HCT116 (cell line): Measurements from ENCODE around the gene PDSS2. TPM values are rescaled to one million over a fixed set of nuclear protein-coding genes. Genes with fewer than 3 reads are reported as not detected.

Source experiments
- ATAC-seq: fragments of 200-7000 bp; cut with Tn5 transposase; 2 replicates; pipeline ENCODE4 v1.9.1; 2020; ENCODE audit warnings: mild to moderate bottlenecking, moderate library complexity
- BruUV-seq: library from RNA; stranded (reverse); fragments of 400-500 nt; replicated peaks from 2 replicates; lab custom pipeline; 2021; lab: Mats Ljungman, UMichigan
- CTCF ChIA-PET: fragments of 300-600 bp; sonication (Branson Sonifier 250); formaldehyde crosslinking; loops from one replicate; lab custom pipeline; 2021; ENCODE audit warnings: antibody characterized with exemption; lab: Charles Lee
- POLR2A ChIA-PET: fragments of 300-600, 350-600 bp; sonication (Branson Sonifier 250); formaldehyde crosslinking; loops from one replicate; lab custom pipeline; 2021; ENCODE audit warnings: antibody characterized with exemption; lab: Charles Lee
- RAD21 ChIA-PET, 2 experiments: fragments of 300-600 bp; sonication (Branson Sonifier 250); formaldehyde crosslinking; loops; one replicate each; lab custom pipeline; 2023; ENCODE audit warnings: low total read pairs in 2 of 2; ENCODE audit not compliant: uncharacterized antibody in 2 of 2, unreplicated experiment in 2 of 2, low non-redundant PET in 1 of 2; lab: Charles Lee
- DNase-seq: peaks from one replicate; pipeline ENCODE4 v3.0.0-alpha.2; 2010; ENCODE audit warnings: low read depth, low spot score
- H2AFZ ChIP-seq: fragments of 200-600 bp; shearing (Covaris generic), sonication (generic); 2 replicates; pipeline ENCODE4 v1.6.1; 2017; ENCODE audit warnings: low read depth, mixed run types, mixed read lengths, antibody characterized with exemption, low read length; ENCODE audit not compliant: poor library complexity, severe bottlenecking
- H3K27ac ChIP-seq: 2 replicates; pipeline ENCODE4 v1.5.1; 2012; ENCODE audit warnings: low read depth, low read length
- H3K27me3 ChIP-seq: fragments of 200-600 bp; sonication (generic); 2 replicates; pipeline ENCODE4 v1.6.1; 2016; ENCODE audit warnings: mixed run types, low read length, mixed read lengths; ENCODE audit not compliant: insufficient read depth
- H3K36me3 ChIP-seq, 2 experiments: fragments of 200-500 bp in 1 of 2; fragments of 200-600 bp in 1 of 2; sonication (Bioruptor generic) in 1 of 2; sonication (generic) in 1 of 2; 2 replicates each; pipeline versions ENCODE4 v1.5.1 to v1.6.1; 2014 to 2016; ENCODE audit warnings: low read length in 2 of 2, inconsistent platforms in 1 of 2, mixed read lengths in 1 of 2, mixed run types in 1 of 2; ENCODE audit not compliant: insufficient read depth in 2 of 2, control insufficient read depth in 1 of 2
- H3K4me1 ChIP-seq, 2 experiments: fragments of 200-600 bp in 1 of 2; sonication (generic) in 1 of 2; 2 replicates each; pipeline versions ENCODE4 v1.5.1 to v1.6.1; 2012 to 2017; ENCODE audit warnings: low read length in 2 of 2, inconsistent platforms in 1 of 2, mild to moderate bottlenecking in 1 of 2, mixed read lengths in 1 of 2, mixed run types in 1 of 2, moderate library complexity in 1 of 2; ENCODE audit not compliant: insufficient read depth in 2 of 2, control insufficient read depth in 1 of 2
- H3K4me2 ChIP-seq: fragments of 200-600 bp; sonication (generic); 2 replicates; pipeline ENCODE4 v1.6.1; 2017; ENCODE audit warnings: mixed run types, low read length, mixed read lengths
- H3K4me3 ChIP-seq, 2 experiments: fragments of 200-600 bp in 1 of 2; sonication (generic) in 1 of 2; replicated peaks in 1 of 2; 2 replicates each; pipeline ENCODE4 v1.5.1; 2011 to 2016; ENCODE audit warnings: low read length in 2 of 2, control low read depth in 1 of 2, low read depth in 1 of 2, mild to moderate bottlenecking in 1 of 2, mixed read lengths in 1 of 2, mixed run types in 1 of 2
- H3K79me2 ChIP-seq: fragments of 200-600 bp; sonication (generic); 2 replicates; pipeline ENCODE4 v1.6.1; 2017; ENCODE audit warnings: mild to moderate bottlenecking, mixed run types, low read length, moderate library complexity, mixed read lengths; ENCODE audit not compliant: insufficient read depth
- H3K9ac ChIP-seq: fragments of 200-600 bp; sonication (generic); 2 replicates; pipeline ENCODE4 v1.6.1; 2016; ENCODE audit warnings: low read length, mixed read lengths
- H3K9me2 ChIP-seq: fragments of 200-600 bp; sonication (generic), shearing (Covaris generic); 2 replicates; pipeline ENCODE4 v1.6.1; 2017; ENCODE audit warnings: mixed run types, mild to moderate bottlenecking, moderate library complexity; ENCODE audit not compliant: insufficient read depth
- H3K9me3 ChIP-seq, 2 experiments: fragments of 200-500 bp in 1 of 2; fragments of 200-600 bp in 1 of 2; sonication (Bioruptor generic) in 1 of 2; sonication (generic) in 1 of 2; 2 replicates each; pipeline ENCODE4 v1.6.1; 2014 to 2017; ENCODE audit warnings: low read length in 2 of 2, mixed read lengths in 2 of 2, inconsistent platforms in 1 of 2, low read depth in 1 of 2, mild to moderate bottlenecking in 1 of 2, mixed run types in 1 of 2, moderate library complexity in 1 of 2; ENCODE audit not compliant: control insufficient read depth in 1 of 2, insufficient read depth in 1 of 2
- H4K20me1 ChIP-seq: fragments of 200-600 bp; sonication (generic), shearing (Covaris generic); 2 replicates; pipeline ENCODE4 v1.6.1; 2017; ENCODE audit warnings: mixed run types, mild to moderate bottlenecking, moderate library complexity; ENCODE audit not compliant: insufficient read depth
- EGR1 ChIP-seq: IDR thresholded peaks from 2 replicates; pipeline ENCODE4 v1.6.1; 2012; ENCODE audit warnings: low read depth
- POLR2A ChIP-seq: IDR thresholded peaks from 2 replicates; pipeline ENCODE4 v1.7.0; 2011; ENCODE audit warnings: borderline replicate concordance; ENCODE audit not compliant: insufficient read depth, insufficient read length; ENCODE audit errors: extremely low read depth
- ZFX ChIP-seq: fragments of 450-650 bp; IDR thresholded peaks from 2 replicates; pipeline ENCODE4 v1.6.1; 2017
- intact Hi-C: fragments of 100-400 bp; cut with micrococcal nuclease; formaldehyde crosslinking; loops from 2 replicates; pipeline ENCODE4 v1.10.0; 2022
- total RNA-seq: library from RNA; stranded (reverse); gene quantifications from one replicate; pipeline ENCODE4 v1.2.1, GENCODE V29; 2021; ENCODE audit not compliant: unreplicated experiment
- TF ChIP-seq, protein P1 (sequence below): IDR thresholded peaks from 2 replicates; pipeline ENCODE4 v1.6.1; 2011; ENCODE audit warnings: mild to moderate bottlenecking, low read length, moderate library complexity; ENCODE audit not compliant: insufficient replicate concordance; ENCODE audit errors: extremely low read depth

The PDSS2 gene
- total RNA-seq, 1 experiment from 2014 or later: 12.2 TPM

DNA sequence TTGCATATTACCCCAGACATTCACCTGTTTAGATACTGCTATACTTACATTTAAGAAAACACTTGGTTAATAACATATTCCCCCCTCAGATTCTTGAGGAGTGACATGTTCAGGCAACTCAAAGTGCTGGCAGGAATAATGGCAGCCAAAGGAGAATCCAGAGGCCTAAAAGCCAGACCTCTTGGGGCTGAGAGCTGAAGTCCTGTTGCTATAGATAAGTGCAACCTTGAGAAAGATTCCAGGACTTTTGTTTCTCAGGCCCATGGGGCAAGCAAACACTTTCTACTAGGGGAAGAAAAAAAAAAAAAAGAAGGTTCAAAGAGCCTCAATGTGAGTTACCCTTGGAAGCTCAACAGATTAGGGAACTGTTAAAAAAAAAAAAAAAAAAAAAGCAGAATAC, 211.2 kb downstream of the PDSS2 start (continued):
- TF ChIP-seq, protein P1, sequence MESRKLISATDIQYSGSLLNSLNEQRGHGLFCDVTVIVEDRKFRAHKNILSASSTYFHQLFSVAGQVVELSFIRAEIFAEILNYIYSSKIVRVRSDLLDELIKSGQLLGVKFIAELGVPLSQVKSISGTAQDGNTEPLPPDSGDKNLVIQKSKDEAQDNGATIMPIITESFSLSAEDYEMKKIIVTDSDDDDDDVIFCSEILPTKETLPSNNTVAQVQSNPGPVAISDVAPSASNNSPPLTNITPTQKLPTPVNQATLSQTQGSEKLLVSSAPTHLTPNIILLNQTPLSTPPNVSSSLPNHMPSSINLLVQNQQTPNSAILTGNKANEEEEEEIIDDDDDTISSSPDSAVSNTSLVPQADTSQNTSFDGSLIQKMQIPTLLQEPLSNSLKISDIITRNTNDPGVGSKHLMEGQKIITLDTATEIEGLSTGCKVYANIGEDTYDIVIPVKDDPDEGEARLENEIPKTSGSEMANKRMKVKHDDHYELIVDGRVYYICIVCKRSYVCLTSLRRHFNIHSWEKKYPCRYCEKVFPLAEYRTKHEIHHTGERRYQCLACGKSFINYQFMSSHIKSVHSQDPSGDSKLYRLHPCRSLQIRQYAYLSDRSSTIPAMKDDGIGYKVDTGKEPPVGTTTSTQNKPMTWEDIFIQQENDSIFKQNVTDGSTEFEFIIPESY: no peak

DNA sequence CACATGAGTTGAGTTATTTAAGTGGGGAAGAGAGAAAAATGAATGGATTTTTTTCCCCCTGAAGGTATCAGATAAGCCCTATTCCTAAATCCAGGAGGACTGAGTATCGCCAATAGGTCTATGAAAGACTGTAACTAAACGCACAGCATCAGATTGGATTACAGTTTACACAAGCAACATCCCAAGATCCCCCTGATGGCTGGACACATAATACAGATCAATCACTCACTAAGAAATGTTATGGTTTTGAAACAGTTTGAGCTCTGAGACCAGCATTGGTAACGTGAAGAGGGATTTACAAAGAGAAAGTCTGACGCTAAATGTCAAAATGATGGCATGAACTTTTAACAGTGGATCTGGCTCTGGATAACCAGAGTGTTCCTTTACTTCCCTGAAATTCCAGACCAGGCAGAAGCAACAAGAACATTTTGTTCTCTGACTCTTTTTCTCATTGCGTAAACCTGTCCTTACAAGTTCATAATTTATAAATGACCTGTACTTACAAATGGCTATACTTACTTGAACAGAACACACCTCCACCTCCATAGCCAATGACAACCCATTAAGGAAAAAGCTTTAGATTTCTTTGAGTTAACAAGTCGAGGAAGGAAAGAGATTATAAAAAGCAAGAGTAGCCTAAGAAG, 212.3 kb downstream of the PDSS2 start:
- intact Hi-C loops: no loop called here
- Histone ChIP-seq H3K27me3 (no peaks in the 10 kb centered on the region), H3K27ac (no peak overlapping the region), H3K9me2 (no peaks in the 10 kb centered on the region), H3K4me3 (no peak overlapping the region), H4K20me1 (no peaks in the 10 kb centered on the region), H3K79me2 (no peaks in the 10 kb centered on the region), H2AFZ (no peak overlapping the region), H3K36me3 (no peaks in the 10 kb centered on the region), H3K9ac (no peak overlapping the region), H3K4me1 (no peaks in the 10 kb centered on the region), H3K4me2 (no peak overlapping the region)
- no TSS peak for BruUV-seq
- no peak for DNase-seq
- POLR2A ChIA-PET: no interaction called here
- CTCF ChIA-PET: no interaction called here
- RAD21 ChIA-PET: no interaction called here
- TF ChIP-seq ZFX (no peak), EGR1 (no peak), POLR2A (no peak)
- TF ChIP-seq, all 23 proteins: peak for 0
- no peak for ATAC-seq
- H3K9me3 ChIP-seq: no peaks in the 10 kb centered on the region
